ENCODE measurements around the gene THAP10. TPM values are rescaled to one million over a fixed set of nuclear protein-coding genes. Genes with fewer than 3 reads are reported as not detected.

THAP10 gene
- total RNA-seq, 2 experiments from 2014 or later = 0.15 to 0.30 TPM

DNA sequence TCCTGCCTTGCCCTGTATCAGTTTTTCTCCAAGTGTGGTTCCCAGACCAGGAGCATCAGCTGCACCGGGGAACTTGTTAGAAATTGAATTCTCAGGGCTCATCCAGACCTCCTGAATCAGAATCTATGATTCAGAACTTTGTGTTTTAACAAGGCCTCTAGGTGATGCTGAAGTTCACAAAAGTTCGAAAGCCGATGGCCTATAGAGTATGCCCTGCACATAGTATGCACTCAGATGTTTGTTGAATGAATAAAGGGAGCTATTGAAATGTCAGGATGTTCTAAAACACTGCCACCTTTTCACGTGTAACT, 37.6 kb downstream of the THAP10 start:
- Mint-ChIP-seq H3K9me3 (no peaks in the 10 kb centered on the region), H3K36me3 (ENCODE audit: low read depth) (no peaks in the 10 kb centered on the region), H3K4me3 (peak overlapping the region; percentile 30), H3K27ac (no peak overlapping the region), H3K27me3 (peaks cover 53% of the 10 kb centered on the region), H3K4me1 (peaks cover 3% of the 10 kb centered on the region)
- ChIA-PET POLR2A (no interaction called here), CTCF (no interaction called here)
- DNase-seq = no peak

GRCh38 chr15:70853973-70854665, 38.1 kb downstream of the THAP10 start, which contains the start of gene LARP6:
Gene LARP6, minus strand, starts transcription at chr15:70854157. Its CDS starts 69 bp downstream, at chr15:70854088.
- ChIA-PET POLR2A (no interaction called here), CTCF (no interaction called here)
- DNase-seq = no peak
- Mint-ChIP-seq H3K27ac (no peak within 1 kb of the TSS), H3K4me1 (peaks cover 3% of the 10 kb centered on the region), H3K36me3 (ENCODE audit: low read depth) (no peaks in the 10 kb centered on the region), H3K9me3 (no peaks in the 10 kb centered on the region), H3K27me3 (peaks cover 53% of the 10 kb centered on the region), H3K4me3 (peak within 1 kb of the TSS; percentile 30)

DNA sequence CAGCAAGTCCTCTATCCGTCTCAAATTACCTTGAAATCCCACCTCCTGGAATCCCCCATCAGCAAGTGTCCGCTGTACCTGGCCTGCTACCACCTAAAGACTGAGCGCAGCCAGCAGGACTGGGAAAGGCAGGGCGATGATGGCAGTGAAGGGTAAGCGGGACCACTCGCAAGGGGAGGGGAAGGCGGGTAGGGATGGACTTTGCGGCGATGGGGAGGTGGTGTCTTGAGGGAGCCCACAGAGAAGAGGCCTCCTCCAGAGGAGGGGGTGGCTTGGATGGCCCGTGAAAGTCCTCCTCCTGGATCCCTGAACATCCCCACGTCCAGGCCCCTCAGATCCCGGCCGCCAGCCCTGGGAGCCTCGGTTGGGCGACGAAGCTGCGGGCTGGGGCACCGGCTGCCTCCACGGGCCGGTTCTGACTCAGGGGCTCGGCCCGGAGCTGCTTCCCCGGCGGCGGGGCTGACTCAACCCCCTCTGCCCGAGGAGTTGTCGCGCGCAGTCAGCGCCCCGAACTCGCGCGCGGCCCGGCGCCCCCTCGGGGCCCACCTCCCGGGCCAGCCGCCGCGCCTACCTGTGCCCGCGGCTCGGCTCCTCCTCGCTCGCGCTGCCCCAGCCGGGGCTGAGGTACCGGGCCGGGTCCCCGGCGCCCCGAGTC, 38.8 kb downstream of the THAP10 start:
- no peaks in the 10 kb centered on the region for H3K36me3 Mint-ChIP-seq (ENCODE audit: low read depth)
- H3K27me3 Mint-ChIP-seq = peaks cover 53% of the 10 kb centered on the region
- ChIA-PET CTCF (no interaction called here), POLR2A (no interaction called here)
- no peak overlapping the region for H3K27ac Mint-ChIP-seq
- H3K4me3 Mint-ChIP-seq = no peak overlapping the region
- no peaks in the 10 kb centered on the region for H3K9me3 Mint-ChIP-seq
- DNase-seq = no peak
- peaks cover 3% of the 10 kb centered on the region for H3K4me1 Mint-ChIP-seq

DNA sequence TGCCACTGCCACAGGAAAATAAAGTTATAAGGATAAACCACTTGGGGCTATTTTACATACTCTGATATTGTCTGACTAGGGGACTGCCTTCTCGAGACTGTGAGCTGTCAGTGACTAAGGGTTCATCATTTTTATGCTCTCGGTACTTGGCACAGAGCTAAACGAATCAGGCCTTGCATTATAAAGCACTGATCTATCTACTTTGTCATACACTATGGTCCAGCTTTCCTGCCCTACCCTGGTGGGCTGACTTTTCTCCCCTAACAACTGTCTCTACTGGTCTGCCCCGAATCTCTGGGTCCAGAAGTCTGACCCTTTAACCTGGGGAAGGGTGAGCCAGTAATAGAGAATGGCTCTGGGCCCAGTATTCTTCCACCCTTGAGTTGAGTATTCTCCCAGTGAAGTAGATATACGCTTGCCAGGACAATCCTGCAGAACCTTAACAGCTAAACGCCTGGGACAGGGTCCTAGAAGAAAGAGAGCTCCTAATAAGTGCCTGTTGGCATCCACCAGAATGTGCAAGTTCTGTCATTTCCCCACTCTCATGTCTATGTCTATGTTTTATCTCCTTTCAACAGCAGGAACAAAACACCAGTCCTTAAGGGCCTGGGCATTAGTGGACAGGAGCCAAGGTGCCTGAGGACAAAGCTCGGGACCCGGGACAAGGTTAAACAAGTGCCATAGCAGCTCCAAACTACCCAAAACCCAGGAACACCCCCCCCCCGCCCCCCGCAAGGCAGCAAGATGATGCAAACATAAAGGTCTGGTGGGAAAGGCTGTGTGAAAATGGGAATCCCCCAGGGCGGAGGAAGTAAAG, 39.5 kb downstream of the THAP10 start:
- H3K4me3 Mint-ChIP-seq = no peak overlapping the region
- ChIA-PET CTCF (no interaction called here), POLR2A (no interaction called here)
- peaks cover 3% of the 10 kb centered on the region for H3K4me1 Mint-ChIP-seq
- no peak overlapping the region for H3K27ac Mint-ChIP-seq
- no peaks in the 10 kb centered on the region for H3K36me3 Mint-ChIP-seq (ENCODE audit: low read depth)
- H3K27me3 Mint-ChIP-seq = peaks cover 57% of the 10 kb centered on the region
- H3K9me3 Mint-ChIP-seq = no peaks in the 10 kb centered on the region
- no peak for DNase-seq

DNA sequence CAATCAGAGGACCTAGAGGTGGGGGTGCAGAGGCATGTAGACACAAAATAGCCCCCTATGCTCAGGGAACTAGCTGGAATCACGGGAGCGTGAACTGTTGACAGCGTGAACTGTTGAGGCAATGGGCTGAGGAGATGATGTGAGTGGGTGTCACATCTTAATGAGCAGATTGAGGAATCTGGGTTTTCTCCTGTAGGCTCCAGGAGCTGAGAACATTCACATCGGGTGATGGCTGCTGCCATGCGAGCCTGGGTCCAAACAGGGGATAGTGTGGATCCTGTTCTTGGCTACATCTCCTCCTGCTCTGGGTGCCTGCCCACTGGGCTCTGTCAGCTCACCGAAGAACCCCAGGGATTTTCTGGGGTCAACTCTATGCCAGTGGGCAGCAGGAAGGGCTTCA, 40.3 kb downstream of the THAP10 start:
- H3K4me1 Mint-ChIP-seq = peaks cover 3% of the 10 kb centered on the region
- H3K27me3 Mint-ChIP-seq = peaks cover 58% of the 10 kb centered on the region
- H3K27ac Mint-ChIP-seq = no peak overlapping the region
- no peak for DNase-seq
- no peak overlapping the region for H3K4me3 Mint-ChIP-seq
- ChIA-PET POLR2A (no interaction called here), CTCF (no interaction called here)
- H3K9me3 Mint-ChIP-seq = no peaks in the 10 kb centered on the region
- no peaks in the 10 kb centered on the region for H3K36me3 Mint-ChIP-seq (ENCODE audit: low read depth)

DNA sequence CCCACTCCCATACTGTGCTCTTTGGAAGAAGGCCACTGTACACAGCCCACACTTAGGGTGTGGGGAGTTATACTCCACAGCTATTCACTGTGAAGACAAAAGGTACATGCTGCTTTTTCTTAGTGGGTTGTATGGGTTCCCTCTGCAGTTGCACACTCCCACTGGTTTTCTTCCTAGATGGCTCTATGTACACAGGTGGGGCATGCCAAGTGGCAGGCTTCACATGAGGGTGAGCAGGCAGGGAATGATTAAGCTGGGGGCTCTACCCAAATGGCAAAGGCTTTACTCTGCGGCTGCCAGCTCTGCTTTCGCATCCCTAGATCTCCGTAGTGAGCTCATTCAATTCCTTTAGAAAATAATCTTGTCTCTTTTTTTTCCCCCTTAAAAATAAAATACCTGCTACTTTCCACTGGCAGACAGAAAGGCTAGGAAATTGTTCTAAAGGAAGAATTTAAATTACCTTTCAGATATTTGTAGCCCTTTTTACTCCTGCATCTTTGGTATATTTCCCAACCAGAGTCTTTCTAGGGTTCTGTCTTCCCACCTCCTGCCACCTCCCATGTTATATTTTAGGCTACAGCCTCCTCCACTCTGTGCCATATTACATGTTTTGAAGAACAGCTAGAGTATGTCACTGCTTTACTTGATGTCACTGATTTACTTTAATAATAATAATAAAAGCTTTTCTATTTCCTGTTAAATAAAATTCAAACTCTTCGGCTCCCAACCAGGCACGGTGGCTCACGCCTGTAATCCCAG, 46.5 kb downstream of the THAP10 start:
- Mint-ChIP-seq H3K4me3 (no peak overlapping the region), H3K27me3 (peaks cover 19% of the 10 kb centered on the region), H3K4me1 (no peaks in the 10 kb centered on the region), H3K27ac (no peak overlapping the region), H3K36me3 (ENCODE audit: low read depth) (no peaks in the 10 kb centered on the region), H3K9me3 (no peaks in the 10 kb centered on the region)
- ChIA-PET CTCF (no interaction called here), POLR2A (no interaction called here)
- DNase-seq = no peak

DNA sequence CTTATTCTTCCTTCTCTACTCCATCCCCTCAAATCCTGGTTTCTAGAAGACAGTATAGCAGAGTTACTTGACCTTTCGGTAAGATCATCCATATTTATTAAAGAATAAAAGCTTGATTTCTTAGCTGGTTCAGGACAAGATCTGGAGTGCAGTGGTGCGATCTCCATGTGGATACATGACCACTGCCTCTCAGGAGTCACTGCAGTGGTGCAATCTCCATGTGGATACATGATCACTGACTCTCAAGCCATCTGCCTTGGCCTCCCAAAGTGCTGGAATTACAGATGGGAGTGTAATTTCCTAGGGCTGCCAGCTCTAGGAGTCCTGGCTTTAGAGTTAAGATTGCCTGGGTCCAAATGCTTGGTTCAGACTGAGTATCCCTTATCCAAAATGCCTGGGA, 54.8 kb downstream of the THAP10 start:
- Mint-ChIP-seq H3K4me1 (no peaks in the 10 kb centered on the region), H3K27me3 (no peaks in the 10 kb centered on the region), H3K4me3 (no peak overlapping the region), H3K9me3 (no peaks in the 10 kb centered on the region), H3K27ac (no peak overlapping the region), H3K36me3 (ENCODE audit: low read depth) (no peaks in the 10 kb centered on the region)
- POLR2A ChIA-PET = no interaction called here
- no peak for DNase-seq
- CTCF ChIA-PET = no interaction called here

GRCh38 chr15:70835841-70836240, 56.4 kb downstream of the THAP10 start:
- CTCF ChIA-PET = no interaction called here
- Mint-ChIP-seq H3K27ac (no peak overlapping the region), H3K27me3 (no peaks in the 10 kb centered on the region), H3K4me3 (no peak overlapping the region), H3K9me3 (no peaks in the 10 kb centered on the region), H3K36me3 (ENCODE audit: low read depth) (no peaks in the 10 kb centered on the region), H3K4me1 (no peaks in the 10 kb centered on the region)
- DNase-seq = no peak
- POLR2A ChIA-PET = no interaction called here

DNA sequence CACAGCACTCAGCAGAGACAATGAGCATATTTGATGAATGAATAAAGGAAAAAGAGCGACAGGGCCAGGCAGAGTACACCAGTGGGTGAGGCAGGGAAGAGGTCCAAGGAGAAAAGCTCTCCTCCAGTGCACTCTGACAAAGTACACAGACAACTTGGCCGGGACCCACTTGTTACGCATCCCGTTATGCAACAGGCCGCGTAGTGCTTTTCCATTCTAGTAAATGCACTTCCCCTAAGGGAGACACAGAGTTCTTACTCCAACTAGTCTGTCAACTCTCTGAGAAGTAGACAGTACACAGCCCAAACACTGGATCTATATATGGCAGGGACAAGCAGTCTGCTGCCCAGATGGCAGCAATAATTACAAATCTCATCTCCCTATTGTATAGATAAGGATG, 56.8 kb downstream of the THAP10 start:
- Mint-ChIP-seq H3K9me3 (no peaks in the 10 kb centered on the region), H3K4me1 (no peaks in the 10 kb centered on the region), H3K36me3 (ENCODE audit: low read depth) (no peaks in the 10 kb centered on the region), H3K27me3 (no peaks in the 10 kb centered on the region), H3K4me3 (no peak overlapping the region), H3K27ac (no peak overlapping the region)
- ChIA-PET POLR2A (no interaction called here), CTCF (no interaction called here)
- DNase-seq = no peak

DNA sequence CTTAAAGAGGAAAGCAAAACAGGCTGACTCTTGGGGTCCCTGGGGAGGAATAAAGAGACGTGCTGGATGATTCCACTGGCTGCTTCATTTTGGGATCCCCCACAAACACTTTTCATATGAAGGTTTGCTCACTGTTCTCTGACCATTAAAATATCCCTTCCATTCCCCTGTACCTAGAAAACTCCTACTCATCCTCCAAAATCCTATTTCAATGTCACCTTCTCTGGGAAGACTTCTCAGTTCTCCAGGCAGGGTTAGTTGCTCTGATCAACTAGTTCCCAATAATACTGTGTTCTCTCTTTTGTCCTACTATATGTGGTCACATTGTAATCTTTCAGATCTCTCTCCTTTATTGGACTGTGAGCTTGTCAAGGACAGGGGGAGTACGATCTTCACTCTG, 57.2 kb downstream of the THAP10 start:
- Mint-ChIP-seq H3K4me1 (no peaks in the 10 kb centered on the region), H3K27me3 (no peaks in the 10 kb centered on the region), H3K36me3 (ENCODE audit: low read depth) (no peaks in the 10 kb centered on the region), H3K4me3 (no peak overlapping the region), H3K9me3 (no peaks in the 10 kb centered on the region), H3K27ac (no peak overlapping the region)
- ChIA-PET CTCF (no interaction called here), POLR2A (no interaction called here)
- DNase-seq = no peak

GRCh38 chr15:70833861-70834765, 58.1 kb downstream of the THAP10 start:
- DNase-seq = no peak
- no peak overlapping the region for H3K4me3 Mint-ChIP-seq
- H3K36me3 Mint-ChIP-seq (ENCODE audit: low read depth) = no peaks in the 10 kb centered on the region
- no peaks in the 10 kb centered on the region for H3K9me3 Mint-ChIP-seq
- ChIA-PET CTCF (no interaction called here), POLR2A (no interaction called here)
- no peak overlapping the region for H3K27ac Mint-ChIP-seq
- no peaks in the 10 kb centered on the region for H3K4me1 Mint-ChIP-seq
- H3K27me3 Mint-ChIP-seq = peaks cover 6% of the 10 kb centered on the region

GRCh38 chr15:70833422-70833821, 58.8 kb downstream of the THAP10 start:
- ChIA-PET POLR2A (no interaction called here), CTCF (no interaction called here)

GRCh38 chr15:70832176-70832575, 60.1 kb downstream of the THAP10 start:
- H3K27me3 Mint-ChIP-seq = peaks cover 6% of the 10 kb centered on the region
- no peaks in the 10 kb centered on the region for H3K4me1 Mint-ChIP-seq
- no peak overlapping the region for H3K4me3 Mint-ChIP-seq
- H3K9me3 Mint-ChIP-seq = no peaks in the 10 kb centered on the region
- no peaks in the 10 kb centered on the region for H3K36me3 Mint-ChIP-seq (ENCODE audit: low read depth)
- ChIA-PET CTCF (no interaction called here), POLR2A (no interaction called here)
- no peak for DNase-seq
- no peak overlapping the region for H3K27ac Mint-ChIP-seq

More at GRCh38 chr15:70833422-70833821, 58.8 kb downstream of the THAP10 start:
- H3K9me3 Mint-ChIP-seq = no peaks in the 10 kb centered on the region
- H3K4me3 Mint-ChIP-seq = no peak overlapping the region
- H3K27me3 Mint-ChIP-seq = peaks cover 6% of the 10 kb centered on the region
- DNase-seq = no peak
- H3K36me3 Mint-ChIP-seq (ENCODE audit: low read depth) = no peaks in the 10 kb centered on the region
- H3K27ac Mint-ChIP-seq = no peak overlapping the region
- no peaks in the 10 kb centered on the region for H3K4me1 Mint-ChIP-seq
